T-cell (primary cell): Measurements from ENCODE around the gene PPIF. TPM values are rescaled to one million over a fixed set of nuclear protein-coding genes. Genes with fewer than 3 reads are reported as not detected.

Source experiments
- ATAC-seq, 4 experiments: fragments of 200-7000 bp in 3 of 4; fragments of 150-1000 bp in 1 of 4; cut with Tn5 transposase; replicated peaks in 1 of 4; 1 replicate in 3 of 4; 2 replicates in 1 of 4; pipeline ENCODE4 v1.10.0; 2021; ENCODE audit warnings: moderate library complexity in 3 of 4, mild to moderate bottlenecking in 2 of 4, moderate number of reproducible peaks in 1 of 4
- CTCF ChIA-PET, 2 donors: fragments of 300-600 bp; sonication (Branson Sonifier 250); formaldehyde crosslinking; loops; one replicate each; lab custom pipeline; 2022; ENCODE audit warnings: antibody characterized with exemption in 2 of 2; lab: Charles Lee
- POLR2A ChIA-PET, 2 donors: fragments of 300-600 bp; sonication (Branson Sonifier 250); formaldehyde crosslinking; loops; one replicate each; lab custom pipeline; 2022; ENCODE audit warnings: antibody characterized with exemption in 2 of 2; lab: Charles Lee
- DNase-seq, 35 experiments: peaks; one replicate each; pipeline versions ENCODE4 v3.0.0 to v3.0.0-alpha.2; 2013 to 2023
- H3K27ac ChIP-seq: one replicate; pipeline ENCODE4 v1.5.1; 2013; ENCODE audit warnings: low read length
- H3K27me3 ChIP-seq, 2 experiments: replicated peaks in 1 of 2; 1 replicate in 1 of 2; 2 replicates in 1 of 2; pipeline versions ENCODE4 v1.6.1 to v1.7.0; 2013; ENCODE audit warnings: low read length in 1 of 2, mixed read lengths in 1 of 2; ENCODE audit not compliant: control insufficient read depth in 2 of 2, insufficient read depth in 2 of 2; ENCODE audit errors: extremely low read depth in 1 of 2
- H3K36me3 ChIP-seq, 2 donors: 1 replicate in 1 of 2; 2 replicates in 1 of 2; pipeline versions ENCODE4 v1.6.1 to v1.7.0; 2013; ENCODE audit warnings: low read length in 1 of 2; ENCODE audit not compliant: control insufficient read depth in 2 of 2, insufficient read depth in 1 of 2; ENCODE audit errors: extremely low read depth in 1 of 2
- H3K4me1 ChIP-seq, 2 experiments: 1 replicate in 1 of 2; 2 replicates in 1 of 2; pipeline versions ENCODE4 v1.6.1 to v1.7.0; 2013; ENCODE audit warnings: low read length in 2 of 2, mixed read lengths in 1 of 2; ENCODE audit not compliant: insufficient read depth in 2 of 2, control insufficient read depth in 1 of 2; ENCODE audit errors: extremely low read depth in 1 of 2
- H3K4me3 ChIP-seq, 2 donors: 1 replicate in 1 of 2; 2 replicates in 1 of 2; pipeline versions ENCODE4 v1.5.1 to v1.7.0; 2013; ENCODE audit warnings: mild to moderate bottlenecking in 2 of 2, low read length in 1 of 2, moderate library complexity in 1 of 2; ENCODE audit not compliant: control insufficient read depth in 1 of 2; ENCODE audit errors: extremely low read depth in 1 of 2
- H3K9me3 ChIP-seq: 2 replicates; pipeline ENCODE4 v1.7.0; 2013
- H3K27ac Mint-ChIP-seq, 2 donors: one replicate each; pipeline ENCODE4 v1.8.0; 2020 to 2021; ENCODE audit warnings: mild to moderate bottlenecking in 2 of 2, mixed read lengths in 2 of 2
- H3K27me3 Mint-ChIP-seq, 2 donors: one replicate each; pipeline ENCODE4 v1.8.0; 2021 to 2022; ENCODE audit warnings: mixed read lengths in 2 of 2
- H3K36me3 Mint-ChIP-seq: one replicate; pipeline ENCODE4 v1.8.0; 2021; ENCODE audit warnings: mixed read lengths
- H3K4me1 Mint-ChIP-seq, 3 donors: one replicate each; pipeline ENCODE4 v1.8.0; 2020 to 2022; ENCODE audit warnings: mixed read lengths in 3 of 3, mild to moderate bottlenecking in 1 of 3
- H3K4me3 Mint-ChIP-seq, 3 donors: one replicate each; pipeline ENCODE4 v1.8.0; 2020 to 2022; ENCODE audit warnings: mild to moderate bottlenecking in 3 of 3, mixed read lengths in 3 of 3, moderate library complexity in 3 of 3
- H3K9me3 Mint-ChIP-seq, 3 donors: one replicate each; pipeline ENCODE4 v1.8.0; 2020 to 2022; ENCODE audit warnings: mixed read lengths in 3 of 3
- WGBS: methylation state at CpG from one replicate; pipeline ENCODE4 v1.1.5; 2013; ENCODE audit warnings: missing lambda C conversion rate; ENCODE audit not compliant: insufficient coverage; 5-methylcytosine and 5-hydroxymethylcytosine counted together
- total RNA-seq, 35 experiments: library from RNA in 6 of 35; stranded (reverse) in 6 of 35; fragments of 120-200 nt in 1 of 35; gene quantifications; one replicate each; pipeline versions ENCODE4 v1.2.1 to v1.2.4 and lab custom pipeline; 2013 to 2026

Gene PPIF
- total RNA-seq, 5 donors from 2014 or later (not counting 1 experiment from before 2014, with no cell fraction given) = 25.6 to 36.2 (median 31.3) TPM

GRCh38 chr10:79357180-79357579 is 9.9 kb downstream of the PPIF start:
- Histone ChIP-seq H3K4me1 (peaks cover 0 to 8% of the 10 kb centered on the region in 2 experiments), H3K36me3 (peaks cover 9 to 45% of the 10 kb centered on the region in 2 donors), H3K27me3 (no peaks in the 10 kb centered on the region), H3K4me3 (no peak overlapping the region), H3K27ac (no peak overlapping the region), H3K9me3 (no peaks in the 10 kb centered on the region)
- POLR2A ChIA-PET = interaction anchor here in 1 of 2 donors (0.6 kb wide), 1 partner anchor 1279 kb away, joined by 3 read pairs; no protein-coding TSS in a partner anchor
- 93% methylated on average over 5 of the region's 9 CpGs for WGBS
- peaks cover 10 to 36% (median 18%) of the 10 kb centered on the region in 3 donors for H3K4me1 Mint-ChIP-seq
- no peak overlapping the region for H3K4me3 Mint-ChIP-seq
- DNase-seq = no peak
- peaks cover 47% of the 10 kb centered on the region for H3K36me3 Mint-ChIP-seq
- no peaks in the 10 kb centered on the region for H3K27me3 Mint-ChIP-seq
- CTCF ChIA-PET = interaction anchor here (1.2 kb wide), 2 partner anchors 11 to 18 kb away, joined by 3 to 7 read pairs; no protein-coding TSS in a partner anchor
- no peaks in the 10 kb centered on the region for H3K9me3 Mint-ChIP-seq
- no peak overlapping the region for H3K27ac Mint-ChIP-seq
- ATAC-seq = no peak

- Histone ChIP-seq H3K27ac (no peak overlapping the region), H3K27me3 (no peaks in the 10 kb centered on the region), H3K9me3 (no peaks in the 10 kb centered on the region), H3K4me1 (peaks cover 0 to 8% of the 10 kb centered on the region in 2 experiments), H3K36me3 (peaks cover 0 to 29% of the 10 kb centered on the region in 2 donors), H3K4me3 (no peak overlapping the region)
- ChIA-PET CTCF (interaction anchor here in 1 of 2 donors (0.6 kb wide), 1 partner anchor 109 kb away, joined by 4 read pairs; no protein-coding TSS in a partner anchor), POLR2A (interaction anchor here (0.6 to 0.7 kb wide), 2 partner anchors 110 to 712 kb away, joined by 3 read pairs; no protein-coding TSS in a partner anchor)
- Mint-ChIP-seq H3K27ac (no peak overlapping the region), H3K27me3 (no peaks in the 10 kb centered on the region), H3K4me3 (no peak overlapping the region), H3K36me3 (peaks cover 34% of the 10 kb centered on the region), H3K4me1 (peaks cover 12 to 34% (median 14%) of the 10 kb centered on the region in 3 donors), H3K9me3 (no peaks in the 10 kb centered on the region)
- 71% methylated on average over 5 of the region's 5 CpGs for whole genome bisulfite sequencing
- no peak for ATAC-seq
- no peak for DNase-seq
These were observed 11.5 kb downstream of the PPIF start for GRCh38 chr10:79358811-79359210.

GRCh38 chr10:79359816-79360498 is 12.7 kb downstream of the PPIF start:
- ChIA-PET POLR2A (no interaction called here), CTCF (interaction anchor here in 1 of 2 donors (1.1 to 1.4 kb wide), 2 partner anchors 13 to 15 kb away, joined by 3 to 4 read pairs; no protein-coding TSS in a partner anchor)
- peaks cover 0 to 8% of the 10 kb centered on the region in 2 experiments for H3K4me1 ChIP-seq
- ATAC-seq (no peak), DNase-seq (no peak)
- H3K36me3 ChIP-seq = peaks cover 0 to 19% of the 10 kb centered on the region in 2 donors
- Mint-ChIP-seq H3K27me3 (no peaks in the 10 kb centered on the region), H3K9me3 (peaks cover 0 to 8% (median 7%) of the 10 kb centered on the region in 3 donors), H3K4me3 (no peak overlapping the region), H3K27ac (no peak overlapping the region), H3K4me1 (peaks cover 12 to 25% (median 14%) of the 10 kb centered on the region in 3 donors), H3K36me3 (peaks cover 22% of the 10 kb centered on the region)
- no peaks in the 10 kb centered on the region for H3K9me3 ChIP-seq
- no peaks in the 10 kb centered on the region for H3K27me3 ChIP-seq
- no peak overlapping the region for H3K4me3 ChIP-seq
- WGBS = 100% methylated on average over 1 of the region's 6 CpGs
- no peak overlapping the region for H3K27ac ChIP-seq

- POLR2A ChIA-PET = no interaction called here
- no peak overlapping the region for H3K4me3 ChIP-seq
- DNase-seq (no peak), ATAC-seq (no peak)
- H3K36me3 ChIP-seq = peaks cover 0 to 12% of the 10 kb centered on the region in 2 donors
- H3K4me3 Mint-ChIP-seq = no peak overlapping the region
- H3K36me3 Mint-ChIP-seq = peaks cover 15% of the 10 kb centered on the region
- 100% methylated on average over 1 of the region's 5 CpGs for WGBS
- peaks cover 0 to 8% of the 10 kb centered on the region in 2 experiments for H3K4me1 ChIP-seq
- H3K27ac Mint-ChIP-seq = no peak overlapping the region
- H3K9me3 Mint-ChIP-seq = peaks cover 0 to 8% (median 7%) of the 10 kb centered on the region in 3 donors
- H3K27me3 ChIP-seq = no peaks in the 10 kb centered on the region
- no peak overlapping the region for H3K27ac ChIP-seq
- peaks cover 12 to 23% (median 14%) of the 10 kb centered on the region in 3 donors for H3K4me1 Mint-ChIP-seq
- H3K9me3 ChIP-seq = no peaks in the 10 kb centered on the region
- CTCF ChIA-PET = interaction anchor here in 1 of 2 donors (1.1 to 1.4 kb wide), 2 partner anchors 13 to 16 kb away, joined by 3 to 4 read pairs; no protein-coding TSS in a partner anchor
- no peaks in the 10 kb centered on the region for H3K27me3 Mint-ChIP-seq
These were observed 13.5 kb downstream of the PPIF start for GRCh38 chr10:79360499-79361342.

- ATAC-seq = no peak
These were observed 14.6 kb downstream of the PPIF start for GRCh38 chr10:79361726-79362397.

More at GRCh38 chr10:79361726-79362397, 14.6 kb downstream of the PPIF start:
- Histone ChIP-seq H3K4me3 (no peak overlapping the region), H3K9me3 (no peaks in the 10 kb centered on the region), H3K4me1 (peaks cover 0 to 8% of the 10 kb centered on the region in 2 experiments), H3K27ac (no peak overlapping the region), H3K27me3 (no peaks in the 10 kb centered on the region), H3K36me3 (peaks cover 0 to 2% of the 10 kb centered on the region in 2 donors)
- peaks cover 12 to 18% (median 14%) of the 10 kb centered on the region in 3 donors for H3K4me1 Mint-ChIP-seq
- peaks cover 0 to 8% (median 7%) of the 10 kb centered on the region in 3 donors for H3K9me3 Mint-ChIP-seq
- no peaks in the 10 kb centered on the region for H3K27me3 Mint-ChIP-seq
- DNase-seq = no peak
- peak overlapping the region in 1 of 2 donors; percentile 17 for H3K27ac Mint-ChIP-seq
- ChIA-PET CTCF (no interaction called here), POLR2A (no interaction called here)
- 67% methylated on average over 1 of the region's 4 CpGs for WGBS
- H3K4me3 Mint-ChIP-seq = no peak overlapping the region
- peaks cover 7% of the 10 kb centered on the region for H3K36me3 Mint-ChIP-seq
